ENCODE measurements around the gene ATXN1.
"Not testable (repeated sequence)": the region's sequence is repeated elsewhere in the genome, so short reads cannot be mapped to it uniquely, and the experiment has no call there.

ATXN1 gene

GRCh38 chr6:16720861-16721260 lies 40.4 kb downstream of the ATXN1 start:
- DNase-seq (ENCODE audit: low read depth) = no peak

GRCh38 chr6:16719488-16719887 lies 41.8 kb downstream of the ATXN1 start:
- no peak for DNase-seq (ENCODE audit: low read depth)

- DNase-seq (ENCODE audit: low read depth) = no peak
Observed at GRCh38 chr6:16718356-16718755, 42.9 kb downstream of the ATXN1 start.

- DNase-seq (ENCODE audit: low read depth) = no peak
Observed at GRCh38 chr6:16717275-16717942, 43.9 kb downstream of the ATXN1 start.

GRCh38 chr6:16716321-16716858 lies 44.9 kb downstream of the ATXN1 start:
- no peak for DNase-seq (ENCODE audit: low read depth)

GRCh38 chr6:16713597-16713996 lies 47.7 kb downstream of the ATXN1 start:
- no peak for DNase-seq (ENCODE audit: low read depth)

GRCh38 chr6:16712931-16713484 lies 48.3 kb downstream of the ATXN1 start:
- DNase-seq (ENCODE audit: low read depth) = peak; percentile 94

- no peak for DNase-seq (ENCODE audit: low read depth)
Observed at GRCh38 chr6:16712255-16712930, 48.9 kb downstream of the ATXN1 start.

- no peak for DNase-seq (ENCODE audit: low read depth)
Observed at GRCh38 chr6:16711546-16712254, 49.6 kb downstream of the ATXN1 start.

- no peak for DNase-seq (ENCODE audit: low read depth)
Observed at GRCh38 chr6:16706911-16707783, 54.1 kb downstream of the ATXN1 start.

- DNase-seq (ENCODE audit: low read depth) = not testable (repeated sequence)
Observed at GRCh38 chr6:16706491-16706890, 54.8 kb downstream of the ATXN1 start.

GRCh38 chr6:16706029-16706428 lies 55.2 kb downstream of the ATXN1 start:
- no peak for DNase-seq (ENCODE audit: low read depth)

GRCh38 chr6:16705081-16705993 lies 55.9 kb downstream of the ATXN1 start:
- no peak for DNase-seq (ENCODE audit: low read depth)

- DNase-seq (ENCODE audit: low read depth) = no peak
Observed at GRCh38 chr6:16704401-16705045, 56.7 kb downstream of the ATXN1 start.

- not testable (repeated sequence) for DNase-seq (ENCODE audit: low read depth)
Observed at GRCh38 chr6:16702627-16703378, 58.5 kb downstream of the ATXN1 start.

- DNase-seq (ENCODE audit: low read depth) = no peak
Observed at GRCh38 chr6:16700916-16701234, 60.4 kb downstream of the ATXN1 start.

GRCh38 chr6:16700202-16700915 lies 60.9 kb downstream of the ATXN1 start:
- DNase-seq (ENCODE audit: low read depth) = no peak

GRCh38 chr6:16698997-16699868 lies 62.0 kb downstream of the ATXN1 start:
- no peak for DNase-seq (ENCODE audit: low read depth)
